ENCODE results near the gene P2RY14. TPM values are rescaled to one million over a fixed set of nuclear protein-coding genes. Genes with fewer than 3 reads are reported as not detected.
"Not testable (repeated sequence)": the region's sequence is repeated elsewhere in the genome, so short reads cannot be mapped to it uniquely, and the experiment has no call there.

Gene P2RY14
- total RNA-seq, 1 donor from 2014 or later, result not detected

DNA sequence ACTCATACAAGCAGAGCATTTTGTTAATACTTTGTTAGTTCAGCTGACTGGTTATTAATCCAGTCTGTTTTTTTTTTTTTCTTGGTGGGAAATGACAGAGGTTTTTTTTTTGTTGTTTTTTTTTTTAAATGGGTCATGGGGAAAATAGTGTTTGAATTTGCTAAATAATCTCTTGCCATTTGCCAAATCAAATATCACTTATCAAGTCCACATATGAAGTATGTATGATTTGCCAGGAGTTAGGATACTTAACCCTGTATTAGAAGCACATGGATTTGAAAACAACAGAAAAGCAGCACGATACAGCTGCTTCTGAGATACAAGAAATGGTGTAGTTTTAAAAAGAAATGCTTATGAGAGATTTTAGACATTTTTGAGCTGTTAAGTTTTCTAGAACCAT lies 21.6 kb downstream of the P2RY14 start:
- no peak for DNase-seq (ENCODE audit: low read depth)
- Histone ChIP-seq H3K36me3 (ENCODE audit: control insufficient read depth, insufficient read depth, low read length) (no peaks in the 10 kb centered on the region), H3K4me3 (ENCODE audit: low read depth, low read length) (no peak overlapping the region), H3K27me3 (ENCODE audit: control insufficient read depth, insufficient read depth, low read length) (no peaks in the 10 kb centered on the region)
- TF ChIP-seq, protein P1, sequence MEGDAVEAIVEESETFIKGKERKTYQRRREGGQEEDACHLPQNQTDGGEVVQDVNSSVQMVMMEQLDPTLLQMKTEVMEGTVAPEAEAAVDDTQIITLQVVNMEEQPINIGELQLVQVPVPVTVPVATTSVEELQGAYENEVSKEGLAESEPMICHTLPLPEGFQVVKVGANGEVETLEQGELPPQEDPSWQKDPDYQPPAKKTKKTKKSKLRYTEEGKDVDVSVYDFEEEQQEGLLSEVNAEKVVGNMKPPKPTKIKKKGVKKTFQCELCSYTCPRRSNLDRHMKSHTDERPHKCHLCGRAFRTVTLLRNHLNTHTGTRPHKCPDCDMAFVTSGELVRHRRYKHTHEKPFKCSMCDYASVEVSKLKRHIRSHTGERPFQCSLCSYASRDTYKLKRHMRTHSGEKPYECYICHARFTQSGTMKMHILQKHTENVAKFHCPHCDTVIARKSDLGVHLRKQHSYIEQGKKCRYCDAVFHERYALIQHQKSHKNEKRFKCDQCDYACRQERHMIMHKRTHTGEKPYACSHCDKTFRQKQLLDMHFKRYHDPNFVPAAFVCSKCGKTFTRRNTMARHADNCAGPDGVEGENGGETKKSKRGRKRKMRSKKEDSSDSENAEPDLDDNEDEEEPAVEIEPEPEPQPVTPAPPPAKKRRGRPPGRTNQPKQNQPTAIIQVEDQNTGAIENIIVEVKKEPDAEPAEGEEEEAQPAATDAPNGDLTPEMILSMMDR (IDR thresholded peaks at IDR 0.05; ENCODE audit: insufficient read depth, low read length, poor library complexity, severe bottlenecking), result no peak

DNA sequence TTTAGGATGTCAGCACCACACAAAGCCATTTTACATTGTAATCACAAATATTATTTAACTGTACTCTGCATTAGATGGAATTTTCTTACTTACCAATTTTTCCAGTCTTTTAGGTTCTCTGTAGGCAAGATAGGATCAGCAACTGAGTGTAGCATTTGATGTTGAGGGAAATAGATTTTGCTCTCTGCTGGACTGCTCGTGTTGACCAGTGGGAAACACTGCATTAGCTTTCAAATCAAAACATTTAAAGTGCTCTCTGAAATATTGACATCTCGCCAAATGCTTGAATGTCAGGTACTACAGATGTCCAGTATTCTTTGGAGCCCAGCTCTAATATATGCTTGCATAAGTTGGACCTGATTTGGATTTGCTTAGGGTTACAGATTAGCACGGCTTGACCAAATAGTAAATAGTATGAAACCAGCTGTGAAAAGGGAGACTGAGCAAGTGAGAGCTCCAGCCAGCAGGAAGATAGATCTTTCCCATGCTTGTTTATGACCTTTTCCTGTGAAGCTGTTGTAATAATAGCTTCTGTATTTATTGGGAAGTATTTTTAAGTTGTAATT lies 29.5 kb downstream of the P2RY14 start:
- no peaks in the 10 kb centered on the region for H3K27me3 ChIP-seq (ENCODE audit: control insufficient read depth, insufficient read depth, low read length)
- no peak for DNase-seq (ENCODE audit: low read depth)
- H3K4me3 ChIP-seq (ENCODE audit: low read depth, low read length), result no peak overlapping the region
- TF ChIP-seq, protein P1 (IDR thresholded peaks at IDR 0.05; ENCODE audit: insufficient read depth, low read length, poor library complexity, severe bottlenecking), result no peak
- H3K36me3 ChIP-seq (ENCODE audit: control insufficient read depth, insufficient read depth, low read length), result no peaks in the 10 kb centered on the region

DNA sequence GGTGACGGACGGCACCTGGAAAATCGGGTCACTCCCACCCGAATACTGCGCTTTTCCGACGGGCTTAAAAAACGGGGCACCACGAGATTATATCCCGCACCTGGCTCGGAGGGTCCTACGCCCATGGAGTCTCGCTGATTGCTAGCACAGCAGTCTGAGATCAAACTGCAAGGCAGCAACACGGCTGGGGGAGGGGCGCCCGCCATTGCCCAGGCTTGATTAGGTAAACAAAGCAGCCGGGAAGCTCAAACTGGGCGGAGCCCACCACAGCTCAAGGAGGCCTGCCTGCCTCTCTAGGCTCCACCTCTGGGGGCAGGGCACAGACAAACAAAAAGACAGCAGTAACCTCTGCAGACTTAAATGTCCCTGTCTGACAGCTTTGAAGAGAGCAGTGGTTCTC lies 36.3 kb downstream of the P2RY14 start:
- not testable (repeated sequence) for H3K4me3 ChIP-seq (ENCODE audit: low read depth, low read length); H3K27me3 ChIP-seq (ENCODE audit: control insufficient read depth, insufficient read depth, low read length); H3K36me3 ChIP-seq (ENCODE audit: control insufficient read depth, insufficient read depth, low read length); DNase-seq (ENCODE audit: low read depth)

DNA sequence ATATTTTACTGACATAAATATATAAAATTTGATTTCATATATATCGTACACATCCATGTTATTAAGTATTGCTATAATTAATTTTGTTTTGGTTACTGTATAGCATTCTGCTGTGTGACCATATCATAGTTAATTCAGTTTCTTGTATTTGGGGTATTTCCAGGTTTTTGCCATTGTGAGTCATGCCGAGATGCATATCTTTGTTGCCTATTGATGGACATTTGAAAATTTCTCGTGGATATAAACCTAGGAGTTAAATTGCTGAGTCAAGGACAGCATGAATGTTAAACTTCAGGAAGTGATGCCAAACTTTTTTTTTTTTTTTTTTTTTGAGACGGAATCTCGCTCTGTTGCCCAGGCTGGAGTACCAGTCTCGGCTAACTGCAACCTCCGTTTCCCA lies 41.6 kb downstream of the P2RY14 start:
- Histone ChIP-seq H3K36me3 (ENCODE audit: control insufficient read depth, insufficient read depth, low read length) (no peaks in the 10 kb centered on the region), H3K4me3 (ENCODE audit: low read depth, low read length) (no peak overlapping the region), H3K27me3 (ENCODE audit: control insufficient read depth, insufficient read depth, low read length) (no peaks in the 10 kb centered on the region)
- no peak for DNase-seq (ENCODE audit: low read depth)
- TF ChIP-seq, protein P1 (IDR thresholded peaks at IDR 0.05; ENCODE audit: insufficient read depth, low read length, poor library complexity, severe bottlenecking), result no peak

DNA sequence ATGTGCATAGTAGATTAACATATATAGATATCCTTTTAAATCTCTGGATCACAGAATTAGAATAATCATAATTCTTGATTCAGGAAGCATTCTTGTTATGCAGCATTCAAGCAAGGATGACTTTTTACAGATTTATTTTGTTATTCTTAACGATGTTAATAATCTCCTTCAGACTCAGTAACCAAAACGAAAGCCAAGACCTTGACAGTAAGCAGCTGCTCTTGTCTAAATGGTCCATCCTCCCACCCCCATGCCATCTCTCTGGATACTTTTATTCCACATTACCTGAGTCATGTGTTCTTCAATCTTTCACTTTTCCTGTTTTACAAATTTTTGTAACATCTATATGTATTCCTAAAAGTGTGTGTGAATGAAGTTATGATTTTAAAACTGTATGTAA lies 42.0 kb downstream of the P2RY14 start:
- DNase-seq (ENCODE audit: low read depth), result no peak
- Histone ChIP-seq H3K36me3 (ENCODE audit: control insufficient read depth, insufficient read depth, low read length) (no peaks in the 10 kb centered on the region), H3K4me3 (ENCODE audit: low read depth, low read length) (no peak overlapping the region), H3K27me3 (ENCODE audit: control insufficient read depth, insufficient read depth, low read length) (no peaks in the 10 kb centered on the region)
- TF ChIP-seq, protein P1 (IDR thresholded peaks at IDR 0.05; ENCODE audit: insufficient read depth, low read length, poor library complexity, severe bottlenecking), result no peak

DNA sequence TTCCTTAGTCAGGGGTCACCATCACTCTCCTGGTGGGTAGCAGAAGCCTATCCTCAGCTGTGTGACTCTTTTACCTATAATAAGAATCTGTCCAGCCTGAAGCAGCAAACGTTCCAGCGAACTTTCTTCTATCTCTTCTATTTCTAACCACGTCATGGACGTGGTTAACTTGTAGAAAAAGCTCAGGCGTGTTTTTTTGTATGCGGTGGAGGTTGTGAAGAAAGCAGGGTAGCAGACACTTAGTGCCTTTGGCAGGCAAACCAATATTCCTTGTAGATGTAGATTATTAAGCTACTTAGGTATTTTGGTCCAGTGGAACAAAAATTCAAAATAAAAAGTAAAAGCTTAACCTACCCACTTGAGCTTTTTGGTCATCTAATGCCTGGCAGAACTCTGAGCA lies 43.5 kb downstream of the P2RY14 start:
- no peak for DNase-seq (ENCODE audit: low read depth)
- Histone ChIP-seq H3K36me3 (ENCODE audit: control insufficient read depth, insufficient read depth, low read length) (no peaks in the 10 kb centered on the region), H3K27me3 (ENCODE audit: control insufficient read depth, insufficient read depth, low read length) (no peaks in the 10 kb centered on the region), H3K4me3 (ENCODE audit: low read depth, low read length) (no peak overlapping the region)
- TF ChIP-seq, protein P1 (IDR thresholded peaks at IDR 0.05; ENCODE audit: insufficient read depth, low read length, poor library complexity, severe bottlenecking), result no peak
